ENCODE results near the gene GIMAP7.
"Not testable (repeated sequence)": the region's sequence is repeated elsewhere in the genome, so short reads cannot be mapped to it uniquely, and the experiment has no call there.

GIMAP7 gene

DNA sequence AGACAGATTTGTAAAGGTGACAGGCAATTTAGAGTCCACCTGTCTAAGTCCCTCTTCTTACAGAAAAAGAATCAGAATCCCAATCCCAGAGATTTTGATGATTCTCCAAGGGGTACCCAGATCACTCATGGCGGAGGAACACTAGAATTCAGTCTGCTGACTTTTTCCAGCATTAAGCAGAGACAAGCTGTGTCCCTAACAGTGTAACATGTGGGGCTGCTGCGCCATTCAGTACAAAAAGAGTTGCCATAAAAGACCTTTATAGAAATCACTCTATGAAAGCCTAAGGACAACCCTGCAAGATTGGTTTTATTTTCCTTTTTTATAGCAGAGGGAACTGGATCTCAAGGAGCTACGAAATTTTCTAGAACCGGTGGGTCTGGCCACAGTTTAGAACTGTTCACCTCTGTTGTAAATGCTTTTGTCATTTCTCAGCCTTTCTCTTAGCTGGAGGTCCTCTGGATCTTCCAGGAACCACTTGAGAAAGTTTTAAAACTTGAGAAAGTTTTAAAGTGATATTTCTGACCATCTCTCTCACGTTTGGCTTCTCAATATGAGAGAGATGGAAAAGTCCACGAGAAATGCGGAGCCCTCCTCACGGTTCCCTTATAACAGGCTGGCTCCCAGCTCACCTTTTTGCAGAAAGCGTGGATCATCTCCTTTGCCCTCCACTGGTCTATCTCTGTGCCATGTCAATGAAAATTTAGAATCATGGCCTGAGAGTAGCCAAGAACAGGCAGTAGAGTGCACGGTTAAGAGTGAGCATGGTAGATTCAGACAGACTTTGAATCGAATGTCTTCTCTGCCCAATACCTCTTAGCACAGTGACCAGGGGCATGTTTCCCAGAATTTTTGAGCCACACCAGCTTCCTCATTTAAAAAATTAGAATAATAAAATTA is 826 bp downstream of the GIMAP7 start:
- no peak for DNase-seq

DNA sequence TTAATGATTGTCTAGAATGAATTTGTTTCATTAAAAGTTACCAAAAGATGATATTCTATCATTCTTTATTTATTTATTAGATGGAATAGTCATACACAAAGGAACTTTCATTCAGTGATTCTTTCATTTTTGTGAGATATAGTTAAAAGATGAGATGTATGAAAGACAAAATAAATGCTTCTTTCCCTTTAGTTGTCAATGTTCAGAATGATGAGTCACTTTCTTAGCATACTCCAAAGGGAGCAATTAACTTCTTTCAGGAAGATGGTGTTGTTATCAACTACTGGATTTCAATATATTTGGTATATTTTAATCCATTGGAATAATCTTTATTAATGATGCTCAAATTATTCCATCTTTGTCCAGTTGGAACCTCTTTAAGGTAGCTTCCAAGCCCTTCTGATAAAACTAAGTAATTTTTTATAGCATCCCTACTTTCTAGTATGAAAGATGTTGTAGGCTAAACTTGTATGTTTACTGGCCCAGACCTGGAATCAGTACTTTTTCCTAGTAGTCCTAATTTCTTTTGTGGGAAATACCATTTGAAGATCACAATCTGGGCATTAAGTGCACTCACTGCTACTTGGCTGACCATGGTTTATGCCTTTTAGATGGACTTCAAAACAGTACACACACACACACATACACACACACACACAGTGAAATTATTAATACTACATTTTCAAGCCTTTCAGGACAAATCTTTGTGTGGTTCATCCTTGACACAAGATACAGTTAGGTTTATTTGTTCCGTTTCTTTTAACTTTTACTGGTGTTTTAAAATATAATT is 2.5 kb downstream of the GIMAP7 start:
- no peak for DNase-seq

DNA sequence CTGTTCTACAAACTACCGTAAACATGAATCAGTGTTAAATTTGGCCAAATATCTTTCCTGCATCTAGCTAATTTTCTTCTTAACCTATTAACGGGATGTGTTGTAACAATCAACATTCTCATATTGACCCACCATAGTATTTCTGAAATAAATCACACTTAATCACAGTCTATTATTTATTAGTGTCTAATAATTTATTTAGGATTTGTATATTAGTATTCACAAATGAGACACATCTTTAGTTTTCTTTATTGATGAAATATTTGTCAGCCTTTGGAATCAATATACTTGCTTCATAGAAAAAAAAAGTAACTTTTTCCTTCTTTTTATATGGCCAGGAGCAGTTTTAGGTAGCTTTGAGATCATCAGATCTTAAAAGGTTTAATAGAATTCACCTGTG is 4.6 kb downstream of the GIMAP7 start:
- no peak for DNase-seq

DNA sequence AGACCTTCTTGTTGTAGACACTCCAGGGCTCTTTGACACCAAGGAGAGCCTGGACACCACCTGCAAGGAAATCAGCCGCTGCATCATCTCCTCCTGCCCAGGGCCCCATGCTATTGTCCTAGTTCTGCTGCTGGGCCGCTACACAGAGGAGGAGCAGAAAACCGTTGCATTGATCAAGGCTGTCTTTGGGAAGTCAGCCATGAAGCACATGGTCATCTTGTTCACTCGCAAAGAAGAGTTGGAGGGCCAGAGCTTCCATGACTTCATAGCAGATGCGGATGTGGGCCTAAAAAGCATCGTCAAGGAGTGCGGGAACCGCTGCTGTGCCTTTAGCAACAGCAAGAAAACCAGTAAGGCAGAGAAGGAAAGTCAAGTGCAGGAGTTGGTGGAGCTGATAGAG is 5.5 kb downstream of the GIMAP7 start:
- DNase-seq: no peak

DNA sequence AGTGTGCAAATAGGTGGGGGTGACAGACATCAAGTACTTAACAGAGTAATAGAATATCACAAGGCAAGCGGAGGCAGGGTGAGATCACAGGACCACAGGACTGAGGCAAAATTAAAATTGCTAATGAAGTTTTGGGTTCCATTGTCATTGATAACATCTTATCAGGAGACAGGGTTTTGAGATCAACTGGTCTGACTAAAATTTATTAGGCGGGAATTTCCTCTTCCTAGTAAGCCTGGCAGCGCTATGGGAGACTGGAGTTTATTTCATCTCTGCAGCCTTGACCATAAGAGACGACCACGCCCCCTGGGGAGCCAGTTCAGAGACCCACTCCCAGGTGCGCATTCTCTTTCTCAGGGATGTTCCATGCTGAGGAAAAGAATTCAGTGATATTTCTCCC is 8.3 kb downstream of the GIMAP7 start:
- not testable (repeated sequence) for DNase-seq

DNA sequence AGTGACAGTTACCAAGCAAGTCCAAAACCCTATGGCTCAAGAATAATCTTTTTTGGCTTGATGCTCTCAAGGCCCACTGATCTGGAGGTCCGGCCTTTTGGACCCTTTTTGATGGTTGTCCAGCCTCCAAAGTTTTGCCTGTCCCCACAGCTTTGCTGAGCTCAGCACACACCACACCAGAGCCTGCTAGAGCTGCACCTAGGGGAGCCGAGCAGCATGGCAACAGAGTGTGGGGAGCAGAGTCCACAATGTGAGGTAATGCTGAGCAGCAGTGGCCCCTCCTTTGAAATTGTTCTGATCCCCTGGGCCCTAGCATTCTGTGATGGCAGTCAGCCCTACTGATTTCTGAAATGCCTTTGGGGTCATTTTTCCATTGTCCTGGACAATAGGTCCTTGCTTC is 9.3 kb downstream of the GIMAP7 start:
- DNase-seq: no peak

DNA sequence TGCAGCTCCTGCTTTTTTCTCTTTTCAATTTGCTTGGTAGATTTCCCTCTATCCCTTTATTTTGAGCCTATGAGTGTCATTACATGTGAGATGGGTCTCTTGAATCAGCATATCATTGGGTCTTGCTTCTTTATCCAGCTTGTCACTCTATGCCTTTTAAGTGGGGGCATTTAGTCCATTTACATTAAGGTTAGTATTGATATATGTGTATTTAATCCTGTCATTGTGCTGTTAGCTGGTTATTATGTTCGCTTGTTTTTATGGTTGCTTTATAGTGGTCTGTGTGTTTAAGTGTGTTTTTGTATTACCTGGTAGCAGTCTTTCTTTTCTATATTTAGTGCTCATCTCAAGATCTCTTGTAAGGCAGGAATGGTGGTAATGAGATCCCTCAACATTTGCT is 17.0 kb downstream of the GIMAP7 start:
- no peak for DNase-seq

DNA sequence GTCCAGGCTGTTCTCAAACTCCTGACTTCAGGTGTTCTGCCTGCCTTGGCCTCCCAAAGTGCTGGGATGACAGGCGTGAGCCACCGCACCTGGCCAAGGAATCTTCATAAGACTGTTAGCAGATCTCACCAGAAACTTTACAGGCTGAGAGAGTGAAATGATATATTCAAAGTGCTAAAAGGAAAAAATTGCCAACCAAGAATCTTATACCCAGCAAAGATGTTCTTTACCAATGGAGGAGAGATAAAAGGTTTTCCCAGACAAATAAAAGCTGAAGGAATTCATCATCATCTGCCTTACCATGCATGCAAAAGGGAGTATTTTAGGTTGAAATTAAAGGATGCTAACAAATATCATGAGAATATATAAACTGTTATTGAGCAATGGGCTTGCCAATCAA is 23.6 kb downstream of the GIMAP7 start:
- DNase-seq: no peak

DNA sequence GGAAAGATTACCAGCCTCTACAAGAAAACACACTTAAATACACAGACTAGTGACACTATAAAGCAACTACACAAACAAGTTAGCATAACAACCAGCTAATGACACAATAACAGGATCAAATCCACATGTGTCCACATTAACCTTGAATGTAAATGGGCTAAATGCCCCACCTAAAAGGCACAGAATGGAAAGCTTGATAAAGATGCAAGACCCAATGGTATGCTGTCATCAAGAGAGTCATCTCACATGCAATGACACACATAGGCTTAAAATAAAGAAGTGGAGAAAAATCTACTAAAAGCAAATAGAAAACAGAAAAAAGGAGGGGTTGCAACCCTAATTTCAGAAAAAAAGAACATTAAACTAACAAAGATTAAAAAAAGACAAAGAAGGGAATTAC is 38.5 kb downstream of the GIMAP7 start:
- no peak for DNase-seq

DNA sequence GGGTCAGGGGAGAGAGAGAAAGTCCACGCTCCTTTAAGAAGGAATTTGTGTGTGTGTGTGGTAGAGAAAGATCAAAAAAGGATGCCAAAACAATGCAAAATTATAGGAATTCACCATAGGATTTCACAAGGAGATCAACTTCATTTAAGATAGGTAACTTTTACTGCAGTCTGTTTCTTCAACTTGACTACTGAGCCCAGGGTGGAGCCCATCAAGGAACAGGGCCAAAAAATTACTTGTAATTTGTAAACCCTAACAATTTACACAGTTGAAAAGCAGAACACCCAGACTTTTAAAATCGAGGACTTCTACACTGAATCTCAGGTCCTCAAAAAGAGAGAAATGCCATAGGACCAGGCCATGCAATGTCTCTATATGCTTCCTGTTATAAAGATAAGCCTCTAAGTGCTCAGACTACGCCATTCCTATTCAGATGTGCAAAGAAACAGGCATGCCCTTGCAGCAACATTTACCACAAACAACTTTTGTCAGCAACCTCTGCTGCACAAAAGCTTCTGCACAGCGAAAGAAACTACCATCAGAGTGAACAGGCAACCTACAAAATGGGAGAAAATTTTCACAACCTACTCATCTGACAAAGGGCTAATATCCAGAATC is 42.0 kb downstream of the GIMAP7 start:
- DNase-seq: no peak

DNA sequence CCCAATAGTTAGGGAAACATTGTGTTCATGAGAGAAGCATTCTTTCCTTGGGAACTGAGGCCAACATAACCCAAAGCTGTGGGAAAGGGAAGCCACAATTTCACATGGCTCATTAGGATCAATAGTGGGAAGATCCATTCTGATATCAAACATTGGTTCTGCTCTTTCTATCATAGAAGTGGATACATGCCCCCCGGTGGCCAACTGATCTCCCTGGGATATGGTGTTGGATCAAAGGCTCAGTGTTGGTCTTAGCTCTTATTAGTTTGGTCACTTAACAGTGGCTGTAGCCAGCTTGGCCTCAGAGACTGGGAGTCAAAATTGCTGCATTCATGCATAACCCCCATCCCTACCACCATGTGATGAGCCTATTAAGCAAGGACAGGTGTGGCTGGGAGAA is 45.8 kb downstream of the GIMAP7 start:
- no peak for DNase-seq

DNA sequence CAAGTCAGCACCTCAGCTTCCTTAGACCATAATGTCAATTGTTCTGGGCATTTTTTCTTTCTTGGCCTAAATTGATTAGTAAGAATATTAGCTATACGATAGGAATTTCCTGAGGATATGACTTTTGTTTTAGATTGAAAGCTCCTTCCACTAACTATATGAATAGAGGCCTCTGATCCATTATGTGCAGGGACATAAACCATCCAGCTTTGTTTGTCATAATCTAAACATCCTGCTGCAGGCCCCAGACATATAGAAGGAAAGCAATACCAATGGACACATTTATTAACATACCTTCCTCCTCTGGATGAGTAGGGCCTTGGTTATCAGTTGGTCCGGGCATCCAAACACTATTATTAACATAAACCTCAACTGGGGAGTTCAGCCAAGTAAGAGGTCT is 48.2 kb downstream of the GIMAP7 start:
- DNase-seq: no peak

DNA sequence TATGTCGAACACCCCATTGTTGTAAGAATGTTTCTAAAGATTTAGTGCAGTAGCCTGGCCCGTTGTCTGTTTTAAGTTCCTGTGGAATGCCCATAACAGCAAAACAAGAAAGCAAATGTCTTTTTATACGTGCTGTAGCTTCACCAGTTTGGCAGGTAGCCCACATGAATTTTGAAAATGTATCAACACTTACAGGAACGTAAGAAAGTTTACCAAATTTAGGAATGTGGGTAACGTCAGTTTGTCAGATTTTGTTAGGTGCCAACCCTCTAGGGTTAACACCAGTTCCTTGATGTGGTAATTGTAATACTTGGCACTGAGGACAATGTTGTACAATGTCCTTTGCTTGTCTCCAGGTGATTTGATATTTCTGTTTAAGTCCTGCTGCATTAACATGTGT is 49.3 kb downstream of the GIMAP7 start:
- no peak for DNase-seq

DNA sequence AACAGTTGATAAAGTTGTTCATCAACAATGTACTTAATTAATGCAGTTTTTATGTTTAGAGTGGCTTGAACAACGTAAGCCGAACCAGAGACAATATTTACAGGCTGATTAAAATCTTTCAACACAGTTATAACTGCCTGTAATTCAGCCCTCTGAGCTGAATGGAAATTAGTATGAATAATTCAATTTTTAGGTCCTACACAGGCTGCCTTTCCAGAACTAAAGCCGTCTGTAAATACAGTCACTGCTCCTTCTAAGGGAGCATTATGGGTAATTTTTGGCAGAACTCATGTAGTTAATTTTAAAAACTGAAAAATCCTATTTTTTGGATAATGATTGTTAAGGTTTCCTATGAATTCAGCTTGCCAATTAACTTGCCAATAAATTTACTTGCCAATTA is 49.9 kb downstream of the GIMAP7 start:
- DNase-seq: no peak

DNA sequence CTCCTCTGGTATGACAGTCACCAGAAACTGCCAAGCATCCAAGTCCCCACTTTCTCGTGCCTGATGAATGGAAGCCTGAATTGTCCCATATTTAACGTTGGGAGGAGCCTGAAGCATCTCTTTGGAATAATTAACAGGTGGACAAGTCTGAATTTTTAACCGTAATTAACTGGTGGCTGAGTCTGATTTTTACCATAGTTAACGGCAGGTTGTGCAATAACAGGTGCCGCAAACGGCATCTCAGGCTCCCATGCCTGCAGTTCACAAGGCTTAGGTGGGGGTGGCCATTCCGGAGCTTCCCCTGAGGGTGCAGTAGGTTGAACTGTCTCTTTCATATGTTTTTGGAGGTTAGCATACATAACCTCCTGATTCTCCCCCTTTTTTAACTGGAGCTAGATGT is 50.6 kb downstream of the GIMAP7 start:
- DNase-seq: no peak

DNA sequence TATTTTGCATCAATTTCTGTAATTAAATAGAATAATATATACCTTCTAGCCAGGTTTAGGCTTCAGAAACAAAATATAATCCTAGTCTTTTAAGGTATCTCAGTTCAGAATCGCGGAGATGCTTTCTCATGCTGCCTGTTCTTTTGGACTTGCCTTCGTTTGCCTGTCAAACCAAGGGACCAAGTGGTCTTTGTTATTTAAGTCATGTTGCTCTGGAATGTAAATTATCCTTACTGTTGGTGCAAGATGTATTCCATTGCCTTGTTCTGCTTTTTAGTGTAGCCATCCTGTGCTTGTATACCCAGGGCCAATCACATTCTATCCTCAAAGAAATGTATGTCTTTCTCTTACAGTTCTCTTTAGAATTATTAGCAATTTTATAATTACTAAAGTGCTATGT is 51.5 kb downstream of the GIMAP7 start:
- DNase-seq: no peak

DNA sequence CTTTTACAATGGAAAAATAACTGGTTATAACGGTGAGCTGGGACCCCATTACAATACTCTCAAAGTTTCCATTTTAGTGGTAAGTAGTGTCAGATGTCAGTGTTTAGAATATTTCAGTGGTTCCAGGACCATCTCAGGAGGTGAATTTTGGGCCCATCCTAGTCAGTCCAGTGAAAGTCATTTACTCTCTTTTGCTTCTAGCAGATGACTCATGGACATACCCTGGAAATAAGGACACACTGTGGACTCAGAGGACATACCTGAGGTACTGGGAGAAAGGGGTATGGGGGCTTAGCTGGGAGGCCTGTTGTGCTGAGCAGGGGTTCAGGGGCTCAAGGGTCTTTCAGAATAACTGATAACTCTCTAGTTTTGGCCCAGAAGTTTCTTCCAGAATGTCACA is 51.9 kb downstream of the GIMAP7 start:
- no peak for DNase-seq

DNA sequence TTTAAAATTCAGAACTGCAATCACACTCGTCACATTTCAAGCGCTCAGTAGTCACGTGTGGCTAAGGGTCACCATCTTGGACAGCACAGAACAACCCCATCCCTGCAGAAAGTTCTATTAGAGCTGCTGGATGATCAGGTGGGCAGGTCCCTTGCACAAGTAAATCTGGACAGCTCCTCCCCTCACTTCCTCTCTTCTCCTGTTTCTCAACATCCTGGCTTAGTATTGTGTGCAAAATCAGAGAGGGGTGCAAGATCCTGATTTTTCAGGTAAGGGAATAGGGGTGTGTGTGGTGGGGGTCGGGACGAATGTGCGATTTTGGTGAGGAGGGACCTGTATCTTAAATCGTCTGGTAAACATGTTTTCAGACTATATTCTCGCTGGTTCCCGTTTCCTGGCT is 52.5 kb downstream of the GIMAP7 start, which contains the start of gene GIMAP4:
TSS of gene GIMAP4 (plus strand) at position 222 of the 400 bp plus-strand sequence. CDS start 2,512 bp downstream, outside the sequence.
- DNase-seq: no peak

DNA sequence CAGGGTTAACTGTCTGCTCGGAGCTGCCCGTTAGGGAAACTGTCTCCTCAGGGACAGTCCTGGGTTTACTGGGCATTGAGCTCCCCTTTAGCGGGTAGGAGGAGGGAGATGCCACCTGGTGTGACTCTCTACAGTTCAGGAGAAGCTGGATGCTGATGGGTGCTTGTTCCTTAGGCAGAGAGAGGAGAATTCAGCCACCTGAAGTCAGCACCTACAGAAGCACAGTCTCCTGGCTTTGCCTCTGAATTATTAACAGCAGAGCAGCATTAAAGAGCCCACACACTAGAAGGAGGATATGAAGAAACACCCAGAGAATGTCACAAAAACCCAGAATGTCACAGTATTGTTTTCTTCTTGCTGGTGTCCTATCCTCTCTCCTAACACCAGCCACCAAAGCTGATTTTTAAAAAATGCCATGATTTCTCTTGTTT is 53.2 kb downstream of the GIMAP7 start:
- DNase-seq: no peak

DNA sequence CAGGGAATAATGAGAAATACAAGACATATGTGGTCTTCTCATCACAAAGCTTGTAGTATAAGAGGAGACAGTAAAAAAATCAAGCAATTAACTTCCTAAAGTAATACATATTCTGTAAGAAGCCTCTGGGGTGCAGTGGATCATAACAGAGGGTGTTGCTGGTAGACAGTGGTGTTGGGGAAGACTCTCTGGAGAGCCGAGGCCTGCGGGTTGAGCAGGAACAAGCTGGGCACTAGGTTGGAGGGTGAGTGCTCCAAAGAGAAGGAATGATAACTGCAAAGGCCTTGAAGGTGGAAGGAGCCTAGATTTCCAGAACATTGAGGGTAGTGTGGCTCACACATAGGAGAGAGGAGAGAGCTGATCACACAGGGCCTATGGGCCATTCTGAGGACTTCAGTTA is 54.0 kb downstream of the GIMAP7 start:
- no peak for DNase-seq

DNA sequence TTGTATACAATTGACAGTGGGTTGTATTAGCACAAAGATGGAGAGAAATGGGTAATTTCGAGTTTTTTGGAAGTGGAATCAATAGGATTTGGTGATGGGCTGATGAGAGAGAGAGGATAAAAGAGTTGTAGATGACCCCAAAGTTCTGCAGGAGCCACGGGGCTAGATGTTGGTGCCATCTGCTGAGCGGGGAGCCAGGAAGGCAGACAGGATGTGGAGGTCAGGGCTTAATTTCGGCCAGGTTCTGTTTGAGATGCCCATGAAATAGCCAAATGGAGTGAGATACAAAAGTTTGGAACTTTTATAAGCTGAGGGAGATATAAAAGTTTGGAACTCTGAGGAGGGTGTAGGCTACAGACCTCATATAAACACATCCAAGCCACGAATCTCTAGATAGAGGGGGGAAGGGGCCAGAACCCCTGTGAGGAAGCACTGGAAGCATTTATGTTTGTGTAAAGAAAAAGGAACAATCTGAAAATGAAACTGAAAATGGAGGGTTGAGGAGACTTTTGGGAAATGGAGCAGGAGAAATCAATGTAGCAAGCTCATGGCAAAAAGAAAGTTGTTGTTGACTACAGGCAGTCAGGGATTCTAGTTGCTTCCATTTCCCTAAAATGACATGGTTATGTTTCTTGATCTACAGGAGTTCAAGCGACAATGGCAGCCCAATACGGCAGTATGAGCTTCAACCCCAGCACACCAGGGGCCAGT is 54.7 kb downstream of the GIMAP7 start:
- peak; percentile 48 for DNase-seq

All from OCI-M1 (cell line).